Smooth muscle cell of the brain vasculature (primary cell): Measurements from ENCODE around the gene SDK2.

Source experiments
- DNase-seq: peaks from one replicate; pipeline ENCODE4 v3.0.0-alpha.2; 2012; ENCODE audit warnings: low read depth, low spot score

SDK2 gene

DNA sequence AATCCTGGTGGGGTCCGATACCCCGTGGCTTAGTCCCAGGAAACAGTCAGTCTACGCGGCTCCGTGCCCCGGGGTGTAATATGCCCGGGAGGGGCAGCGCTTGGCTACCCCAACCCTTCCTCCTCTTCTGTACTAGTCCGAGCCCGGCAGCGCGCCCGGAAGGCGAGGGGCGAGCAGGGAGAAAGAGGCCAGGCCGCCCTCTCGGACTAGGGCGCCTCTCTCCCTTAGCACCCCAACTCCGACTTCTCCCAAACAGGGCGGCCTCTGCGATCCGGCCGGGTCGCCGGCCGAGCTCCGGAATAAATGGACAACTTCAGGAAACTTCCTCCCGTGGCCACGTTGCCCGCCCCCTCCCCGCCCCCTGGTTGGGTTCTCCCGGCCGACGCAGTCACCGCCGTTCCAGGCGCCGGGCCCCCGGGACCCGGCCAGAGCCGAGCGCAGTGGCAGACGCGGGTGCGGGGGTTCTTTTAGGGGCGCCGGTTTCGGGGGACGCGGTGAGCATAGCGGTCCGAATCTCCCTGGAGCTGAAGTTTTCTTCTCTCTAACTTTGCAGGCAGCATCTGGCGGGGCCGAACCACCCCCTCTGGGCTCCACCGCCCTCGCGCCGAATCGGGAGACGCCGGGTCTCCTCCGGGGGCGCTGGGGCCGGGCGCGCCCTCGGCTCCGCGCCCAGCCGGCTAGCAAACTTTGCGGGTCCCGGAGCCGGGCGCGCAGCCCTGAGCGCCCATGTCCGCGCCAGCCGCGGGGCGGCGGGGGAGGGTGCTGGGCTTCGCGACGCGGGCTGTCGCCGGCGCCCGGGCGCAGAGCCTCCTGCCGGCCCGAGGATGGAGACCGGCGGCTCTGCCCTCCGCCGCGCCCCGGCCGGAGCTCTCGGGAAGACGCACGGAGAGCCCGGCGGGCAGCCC, at the start of gene SDK2:
Gene SDK2, minus strand, starts transcription at position 301 of the 905 bp plus-strand sequence. CDS start 357 bp downstream, outside the sequence.
- no peak for DNase-seq

DNA sequence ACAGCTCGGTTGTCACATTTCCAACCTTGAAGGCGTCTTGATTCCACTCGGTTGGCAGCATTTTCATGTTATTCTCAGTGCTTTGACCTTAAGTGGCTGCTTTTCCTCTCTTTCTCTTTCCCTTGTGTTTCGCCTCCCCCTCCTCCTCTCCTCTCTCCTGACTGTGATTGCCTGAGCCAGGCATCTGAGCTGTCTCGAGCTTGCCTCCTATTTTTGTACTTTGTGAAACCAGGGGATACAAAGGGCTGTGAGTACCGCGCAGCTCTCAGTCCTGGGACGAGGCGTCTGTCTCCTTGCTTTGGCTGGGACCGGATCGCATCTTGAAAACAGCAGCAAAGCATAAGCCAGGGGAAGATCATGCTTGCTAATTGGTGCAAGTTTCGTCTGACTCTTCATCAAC, 48.8 kb upstream of the SDK2 start:
- DNase-seq: no peak

DNA sequence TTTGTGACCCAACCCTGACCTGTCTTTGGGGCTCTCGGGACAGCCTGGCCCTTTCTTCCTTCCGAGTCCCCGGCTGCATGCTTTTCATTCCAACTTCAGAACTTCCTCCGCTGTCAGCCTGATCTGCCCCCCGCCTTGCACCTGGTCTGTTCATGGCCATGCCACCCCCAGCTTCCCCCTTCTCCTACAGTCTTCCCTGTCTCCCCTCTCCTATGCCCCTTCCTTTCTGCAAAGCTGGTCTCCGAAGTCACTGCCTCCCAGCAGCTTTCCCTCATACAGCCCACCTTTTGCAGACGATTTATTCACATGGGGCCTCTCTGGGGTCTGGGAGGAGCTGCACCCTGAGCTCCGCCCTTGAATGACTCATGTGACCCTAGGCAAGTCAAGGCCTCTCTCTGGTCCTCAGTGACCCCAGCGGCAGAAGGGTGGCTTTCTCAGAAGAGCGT, 47.1 kb upstream of the SDK2 start:
- no peak for DNase-seq

GRCh38 chr17:73690676-73691075, 46.4 kb upstream of the SDK2 start:
- no peak for DNase-seq

DNA sequence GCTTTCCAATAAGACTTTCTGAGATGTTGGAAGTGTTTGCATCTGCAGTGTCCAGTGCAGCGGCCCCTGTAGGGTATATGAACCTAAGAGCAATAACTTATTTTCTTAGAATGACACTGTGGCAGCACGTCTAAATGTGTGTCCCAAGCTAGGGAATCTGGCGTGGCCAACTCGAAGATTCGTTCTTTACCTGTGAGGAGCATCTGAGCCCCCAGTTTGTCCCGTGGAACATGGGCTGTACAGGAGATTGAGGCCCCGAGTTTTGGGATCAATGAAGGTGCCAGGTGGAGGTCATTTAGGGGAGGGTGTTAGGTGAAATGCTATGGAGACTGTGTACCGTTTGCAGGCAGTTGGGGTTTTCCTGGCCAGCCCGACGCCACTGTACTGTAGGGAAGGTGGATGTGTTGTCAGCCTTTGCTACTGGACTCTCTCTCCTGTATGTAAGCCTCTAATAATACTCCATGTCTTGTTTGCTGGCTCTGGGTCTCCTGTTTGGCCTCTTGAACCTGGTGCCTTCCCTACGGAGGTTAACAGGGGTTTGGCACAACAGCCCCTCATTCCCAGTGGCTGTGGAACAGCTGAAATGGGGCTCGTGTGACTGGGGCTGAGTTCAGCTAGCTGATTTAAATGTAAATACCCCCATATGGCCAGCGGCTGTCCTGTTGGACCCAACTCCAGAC, 45.5 kb upstream of the SDK2 start:
- DNase-seq: no peak

- DNase-seq: no peak
Measured at GRCh38 chr17:73686961-73687360, 42.7 kb upstream of the SDK2 start.

GRCh38 chr17:73686126-73686525, 41.9 kb upstream of the SDK2 start:
- DNase-seq: no peak

GRCh38 chr17:73684183-73684582, 39.9 kb upstream of the SDK2 start:
- DNase-seq: no peak

DNA sequence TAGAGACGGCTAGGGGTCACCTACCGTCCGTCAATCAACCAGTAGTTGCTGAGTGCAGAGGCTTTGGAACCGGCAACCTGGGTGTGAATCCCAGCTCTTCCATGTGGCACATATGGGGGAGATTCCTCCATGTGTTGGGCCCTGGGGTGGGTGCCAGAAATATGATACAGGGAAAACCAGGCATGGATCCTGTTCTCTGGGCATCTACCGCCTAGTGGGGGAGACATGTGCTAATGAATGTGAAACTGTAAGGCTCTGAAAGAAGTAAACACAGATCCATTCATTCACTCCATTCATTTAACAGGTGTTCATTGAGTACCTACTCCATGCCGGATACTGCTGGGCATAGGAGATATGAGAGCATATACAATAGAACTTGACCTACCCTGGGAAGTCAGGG, 39.5 kb upstream of the SDK2 start:
- DNase-seq: no peak

DNA sequence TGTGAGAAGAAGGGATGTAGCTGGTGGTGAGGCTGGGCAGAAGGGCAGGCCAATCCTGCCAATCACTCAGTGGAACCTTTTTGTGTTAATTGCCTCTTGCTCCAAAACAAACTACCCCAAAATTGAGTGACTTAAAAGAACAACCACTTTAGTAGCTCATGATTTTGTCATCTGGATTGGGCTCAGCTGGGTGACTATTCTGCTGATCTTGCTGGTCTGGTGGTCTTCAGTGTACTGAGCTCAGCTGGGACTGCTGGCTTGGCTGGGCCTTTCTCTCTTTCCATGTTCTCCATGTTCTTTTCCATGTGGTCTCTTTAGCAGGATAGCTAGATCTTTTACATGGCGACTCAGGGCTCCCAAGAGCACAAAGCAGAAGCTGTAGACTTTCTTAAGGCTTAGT, 37.7 kb upstream of the SDK2 start:
- DNase-seq: no peak

- no peak for DNase-seq
Measured at GRCh38 chr17:73679476-73679875, 35.2 kb upstream of the SDK2 start.

DNA sequence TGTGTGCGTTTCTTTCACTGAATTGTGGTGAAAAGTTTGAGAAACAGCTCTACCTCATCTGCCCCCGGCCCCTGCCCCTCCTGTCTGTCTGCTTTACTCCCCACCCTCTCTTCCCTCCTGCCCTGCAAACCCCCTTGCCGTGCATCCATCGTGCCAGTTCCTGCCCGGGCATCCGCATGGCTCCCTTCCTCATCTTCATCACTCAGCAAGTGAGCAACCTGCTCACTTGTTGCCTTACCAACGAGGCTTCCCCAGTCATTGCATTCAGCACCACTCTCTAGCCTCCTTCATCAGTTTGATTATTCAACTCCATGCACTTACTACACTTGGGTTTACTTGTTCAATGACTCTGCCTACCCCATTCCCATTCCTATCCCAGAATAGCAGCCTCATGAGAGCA, 34.8 kb upstream of the SDK2 start:
- DNase-seq: no peak

- DNase-seq: no peak
Measured at GRCh38 chr17:73669771-73670170, 25.5 kb upstream of the SDK2 start.

DNA sequence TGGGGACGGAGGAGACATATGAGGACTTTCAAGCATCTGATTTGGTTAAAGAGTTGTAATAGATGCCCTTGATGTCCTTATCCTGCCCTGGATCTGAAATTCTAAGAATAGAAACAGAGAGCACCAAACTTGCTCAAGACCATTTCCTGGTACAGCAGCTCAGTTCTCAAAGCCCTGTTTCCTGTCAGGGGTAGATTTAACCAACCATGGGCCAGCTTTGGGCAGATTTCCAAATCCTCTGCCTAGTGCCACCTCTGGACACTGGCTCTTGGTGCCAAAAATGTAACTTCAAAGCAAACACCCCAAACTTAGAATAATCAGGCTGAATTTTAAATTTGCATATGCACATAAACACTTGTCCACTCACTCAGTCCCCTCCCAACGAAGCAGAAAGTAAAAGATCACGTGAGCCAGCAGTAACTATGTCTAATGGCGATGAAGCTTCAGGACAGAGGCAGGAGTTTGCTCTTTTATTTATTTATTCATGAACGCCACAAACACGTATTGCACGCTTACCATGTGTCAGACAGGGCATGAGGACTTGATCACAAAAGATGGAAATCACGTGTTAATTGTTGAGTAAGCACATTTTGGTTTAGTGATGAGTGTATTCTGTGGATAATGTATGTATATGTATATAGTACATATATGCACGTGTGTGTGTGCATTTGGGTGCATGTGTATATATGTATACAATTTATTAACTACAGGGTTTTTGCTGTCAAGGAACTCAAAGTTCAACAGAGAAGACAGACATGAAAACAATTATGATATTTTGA, 23.1 kb upstream of the SDK2 start:
- DNase-seq: no peak

- no peak for DNase-seq
Measured at GRCh38 chr17:73663614-73664013, 19.4 kb upstream of the SDK2 start.

DNA sequence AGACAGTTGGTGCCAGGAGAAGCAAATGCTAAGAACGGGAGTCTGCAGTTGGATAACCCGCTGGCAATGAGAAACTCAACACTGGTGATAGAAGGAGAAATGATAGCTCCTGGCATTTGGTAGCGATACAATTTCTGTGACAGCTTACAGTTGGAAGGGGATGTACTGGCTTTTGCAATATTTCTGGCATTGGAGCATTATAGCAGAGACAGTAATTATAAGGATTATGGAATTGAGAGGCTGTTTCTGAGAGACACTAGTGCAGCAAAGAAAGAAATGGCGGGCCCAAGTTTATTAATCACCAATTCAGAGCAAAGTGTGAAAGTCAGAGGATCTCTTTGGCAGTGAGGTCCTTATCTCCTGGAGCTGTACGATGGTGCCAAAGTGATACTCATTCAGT, 16.1 kb upstream of the SDK2 start:
- DNase-seq: no peak

DNA sequence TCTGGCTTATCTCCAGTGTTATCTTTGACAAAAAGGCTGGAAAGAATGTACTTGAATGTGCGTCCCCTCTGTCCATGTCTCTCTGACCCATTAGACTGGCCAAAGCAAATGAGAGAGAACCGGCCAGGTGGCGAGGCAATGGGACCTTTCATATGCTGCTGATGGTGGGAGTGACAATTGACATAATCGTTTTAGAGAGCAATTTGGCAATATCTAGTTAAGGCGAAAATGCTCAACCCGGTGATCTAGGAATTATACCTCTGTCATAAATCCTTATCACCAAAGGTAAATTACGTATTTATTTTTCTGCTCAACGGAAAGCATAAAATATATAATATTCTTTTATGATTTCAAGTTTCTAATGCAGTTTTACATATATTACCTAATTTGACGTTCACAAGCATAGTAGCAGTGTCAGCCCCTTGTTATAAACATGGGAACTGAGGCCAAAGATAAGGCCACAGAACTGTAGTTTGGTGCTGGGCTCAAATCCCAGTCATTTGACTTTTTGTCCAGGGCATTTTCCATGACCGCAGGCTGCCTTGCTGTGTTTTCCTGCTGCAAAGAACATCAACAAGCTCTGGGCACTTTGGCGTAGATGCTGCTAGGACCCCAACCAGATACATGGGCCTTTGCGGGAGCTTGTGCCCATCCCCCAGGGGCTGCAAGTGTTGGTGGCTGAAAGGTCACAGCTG, 14.7 kb upstream of the SDK2 start:
- no peak for DNase-seq

- DNase-seq: no peak
Measured at GRCh38 chr17:73657473-73658116, 13.3 kb upstream of the SDK2 start.

DNA sequence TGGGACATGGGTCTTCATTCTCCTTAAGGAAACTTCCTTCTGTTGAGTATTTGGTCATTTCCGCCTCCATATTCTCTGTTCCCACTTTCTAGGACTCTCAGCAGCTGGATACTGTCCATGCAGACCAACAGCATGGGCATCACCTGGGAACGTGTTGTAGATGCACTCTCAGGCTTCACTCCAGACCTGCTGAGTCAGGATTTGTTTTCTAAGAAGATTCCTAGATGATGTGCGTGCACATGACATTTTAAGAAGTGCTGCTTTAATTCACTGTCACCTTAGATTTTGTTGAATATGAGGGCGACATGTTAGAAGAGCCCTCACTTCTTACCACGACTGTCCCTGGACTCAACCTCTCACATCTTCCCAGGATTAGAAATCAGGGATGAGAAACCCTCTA, 10.0 kb upstream of the SDK2 start:
- no peak for DNase-seq

DNA sequence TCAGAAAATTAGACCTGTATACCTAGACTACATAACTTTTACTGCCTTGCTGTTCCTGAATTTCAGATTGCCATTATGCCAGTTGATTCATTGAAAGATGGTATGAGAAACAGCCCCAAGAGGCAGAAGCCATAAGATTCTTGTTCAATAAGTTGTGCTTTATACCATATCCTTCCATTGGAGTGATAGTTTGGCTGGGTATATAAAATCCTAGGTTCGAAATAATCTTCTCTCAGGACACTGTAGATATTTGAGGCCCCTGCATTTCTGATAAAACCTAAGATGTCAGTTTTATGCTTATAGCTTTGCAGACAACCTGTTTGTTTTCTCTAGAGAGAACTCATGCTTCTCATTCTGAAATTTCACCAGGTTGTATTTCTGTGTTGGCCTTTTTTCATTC, 9.6 kb upstream of the SDK2 start:
- DNase-seq: no peak

GRCh38 chr17:73652886-73653480, 8.7 kb upstream of the SDK2 start:
- DNase-seq: no peak
